ENCODE measurements around the gene ERCC6L2. TPM values are rescaled to one million over a fixed set of nuclear protein-coding genes. Genes with fewer than 3 reads are reported as not detected.

Gene ERCC6L2
- polyA plus RNA-seq, 1 donor from 2014 or later: 72.6 TPM

DNA sequence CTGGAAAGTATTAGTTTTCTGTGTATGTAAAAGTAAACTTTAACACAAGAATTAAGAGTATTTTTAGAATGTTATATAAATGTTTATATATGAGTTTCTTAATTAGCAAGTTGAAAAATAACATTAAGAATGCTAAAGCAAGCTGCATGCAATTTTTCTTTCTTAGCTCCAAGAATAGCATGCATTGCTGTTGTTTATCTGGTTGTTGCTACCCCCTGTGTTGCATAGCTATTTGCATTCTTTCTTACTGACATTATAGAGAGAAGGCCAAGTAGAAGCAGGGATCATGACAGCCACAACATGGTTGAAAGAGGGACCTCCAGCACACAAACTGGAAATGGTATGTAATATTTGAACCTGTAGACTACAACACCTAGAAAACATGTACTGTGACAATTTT is 94.8 kb downstream of the ERCC6L2 start:
- Histone ChIP-seq H3K36me3 (ENCODE audit: insufficient read depth, low read length) (peaks cover 9% of the 10 kb centered on the region), H3K4me3 (ENCODE audit: low read length) (no peak overlapping the region), H3K9me3 (ENCODE audit: low read length) (no peaks in the 10 kb centered on the region), H3K9ac (ENCODE audit: low read length) (no peak overlapping the region), H2AFZ (ENCODE audit: low read depth, low read length) (no peak overlapping the region), H3K79me2 (replicated peaks; ENCODE audit: insufficient read depth, low read length) (peaks cover 3% of the 10 kb centered on the region), H3F3A (ENCODE audit: insufficient read depth, low read length, poor library complexity, severe bottlenecking) (no peaks in the 10 kb centered on the region), H3K4me2 (ENCODE audit: low read length) (no peak overlapping the region), H3K27me3 (ENCODE audit: insufficient read depth, low read depth, low read length) (no peaks in the 10 kb centered on the region), H4K20me1 (ENCODE audit: insufficient read depth) (no peaks in the 10 kb centered on the region), H3K9me2 (ENCODE audit: insufficient read depth, low read length) (no peaks in the 10 kb centered on the region), H3K27ac (ENCODE audit: low read length) (no peak overlapping the region)
- TF ChIP-seq, protein P1, sequence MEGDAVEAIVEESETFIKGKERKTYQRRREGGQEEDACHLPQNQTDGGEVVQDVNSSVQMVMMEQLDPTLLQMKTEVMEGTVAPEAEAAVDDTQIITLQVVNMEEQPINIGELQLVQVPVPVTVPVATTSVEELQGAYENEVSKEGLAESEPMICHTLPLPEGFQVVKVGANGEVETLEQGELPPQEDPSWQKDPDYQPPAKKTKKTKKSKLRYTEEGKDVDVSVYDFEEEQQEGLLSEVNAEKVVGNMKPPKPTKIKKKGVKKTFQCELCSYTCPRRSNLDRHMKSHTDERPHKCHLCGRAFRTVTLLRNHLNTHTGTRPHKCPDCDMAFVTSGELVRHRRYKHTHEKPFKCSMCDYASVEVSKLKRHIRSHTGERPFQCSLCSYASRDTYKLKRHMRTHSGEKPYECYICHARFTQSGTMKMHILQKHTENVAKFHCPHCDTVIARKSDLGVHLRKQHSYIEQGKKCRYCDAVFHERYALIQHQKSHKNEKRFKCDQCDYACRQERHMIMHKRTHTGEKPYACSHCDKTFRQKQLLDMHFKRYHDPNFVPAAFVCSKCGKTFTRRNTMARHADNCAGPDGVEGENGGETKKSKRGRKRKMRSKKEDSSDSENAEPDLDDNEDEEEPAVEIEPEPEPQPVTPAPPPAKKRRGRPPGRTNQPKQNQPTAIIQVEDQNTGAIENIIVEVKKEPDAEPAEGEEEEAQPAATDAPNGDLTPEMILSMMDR (IDR thresholded peaks at IDR 0.05; ENCODE audit: poor library complexity, severe bottlenecking): no peak
- TF ChIP-seq TAF1 (IDR thresholded peaks at IDR 0.05; ENCODE audit: low read depth): no peak
- no peak for TF ChIP-seq RAD21 (conservative IDR thresholded peaks at IDR 0.05)
- no peak for TF ChIP-seq EZH2 (IDR thresholded peaks at IDR 0.05; ENCODE audit: borderline replicate concordance, insufficient read depth, low read length, poor library complexity, severe bottlenecking)
- no peak for TF ChIP-seq EP300 (conservative IDR thresholded peaks at IDR 0.05; ENCODE audit: poor library complexity, severe bottlenecking)
- no peak for TF ChIP-seq SMC3 (conservative IDR thresholded peaks at IDR 0.05; ENCODE audit: poor library complexity)
- TF ChIP-seq, protein P2, sequence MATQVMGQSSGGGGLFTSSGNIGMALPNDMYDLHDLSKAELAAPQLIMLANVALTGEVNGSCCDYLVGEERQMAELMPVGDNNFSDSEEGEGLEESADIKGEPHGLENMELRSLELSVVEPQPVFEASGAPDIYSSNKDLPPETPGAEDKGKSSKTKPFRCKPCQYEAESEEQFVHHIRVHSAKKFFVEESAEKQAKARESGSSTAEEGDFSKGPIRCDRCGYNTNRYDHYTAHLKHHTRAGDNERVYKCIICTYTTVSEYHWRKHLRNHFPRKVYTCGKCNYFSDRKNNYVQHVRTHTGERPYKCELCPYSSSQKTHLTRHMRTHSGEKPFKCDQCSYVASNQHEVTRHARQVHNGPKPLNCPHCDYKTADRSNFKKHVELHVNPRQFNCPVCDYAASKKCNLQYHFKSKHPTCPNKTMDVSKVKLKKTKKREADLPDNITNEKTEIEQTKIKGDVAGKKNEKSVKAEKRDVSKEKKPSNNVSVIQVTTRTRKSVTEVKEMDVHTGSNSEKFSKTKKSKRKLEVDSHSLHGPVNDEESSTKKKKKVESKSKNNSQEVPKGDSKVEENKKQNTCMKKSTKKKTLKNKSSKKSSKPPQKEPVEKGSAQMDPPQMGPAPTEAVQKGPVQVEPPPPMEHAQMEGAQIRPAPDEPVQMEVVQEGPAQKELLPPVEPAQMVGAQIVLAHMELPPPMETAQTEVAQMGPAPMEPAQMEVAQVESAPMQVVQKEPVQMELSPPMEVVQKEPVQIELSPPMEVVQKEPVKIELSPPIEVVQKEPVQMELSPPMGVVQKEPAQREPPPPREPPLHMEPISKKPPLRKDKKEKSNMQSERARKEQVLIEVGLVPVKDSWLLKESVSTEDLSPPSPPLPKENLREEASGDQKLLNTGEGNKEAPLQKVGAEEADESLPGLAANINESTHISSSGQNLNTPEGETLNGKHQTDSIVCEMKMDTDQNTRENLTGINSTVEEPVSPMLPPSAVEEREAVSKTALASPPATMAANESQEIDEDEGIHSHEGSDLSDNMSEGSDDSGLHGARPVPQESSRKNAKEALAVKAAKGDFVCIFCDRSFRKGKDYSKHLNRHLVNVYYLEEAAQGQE (IDR thresholded peaks at IDR 0.05; ENCODE audit: borderline replicate concordance): no peak
- TF ChIP-seq MXI1 (conservative IDR thresholded peaks at IDR 0.05; ENCODE audit: poor library complexity, severe bottlenecking): no peak
- no peak for TF ChIP-seq POLR2AphosphoS5 (IDR thresholded peaks at IDR 0.05)

DNA sequence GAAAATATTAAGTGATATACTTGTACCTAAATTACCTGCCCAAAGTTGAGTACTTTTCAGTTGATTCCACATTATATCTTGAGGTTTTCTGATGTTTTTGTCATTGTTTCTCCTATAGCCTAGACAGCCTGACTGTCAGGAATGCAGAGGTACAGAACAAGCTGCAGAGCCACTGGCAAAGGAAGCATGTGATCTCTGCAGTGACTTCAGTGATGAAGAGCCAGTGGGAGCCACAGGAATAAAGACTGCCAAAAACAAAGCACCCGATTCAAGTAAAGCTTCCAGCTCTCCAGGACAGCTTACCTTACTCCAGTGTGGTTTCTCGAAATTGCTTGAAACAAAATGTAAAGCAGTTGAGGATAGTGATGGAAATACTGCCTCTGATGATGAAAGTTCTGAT is 96.3 kb downstream of the ERCC6L2 start:
- H3F3A ChIP-seq (ENCODE audit: insufficient read depth, low read length, poor library complexity, severe bottlenecking): no peaks in the 10 kb centered on the region
- no peak overlapping the region for H3K4me3 ChIP-seq (ENCODE audit: low read length)
- H4K20me1 ChIP-seq (ENCODE audit: insufficient read depth): no peaks in the 10 kb centered on the region
- no peak overlapping the region for H3K9ac ChIP-seq (ENCODE audit: low read length)
- H3K4me2 ChIP-seq (ENCODE audit: low read length): no peak overlapping the region
- peaks cover 9% of the 10 kb centered on the region for H3K36me3 ChIP-seq (ENCODE audit: insufficient read depth, low read length)
- no peak overlapping the region for H3K27ac ChIP-seq (ENCODE audit: low read length)
- H3K27me3 ChIP-seq (ENCODE audit: insufficient read depth, low read depth, low read length): no peaks in the 10 kb centered on the region
- no peaks in the 10 kb centered on the region for H3K9me3 ChIP-seq (ENCODE audit: low read length)
- H2AFZ ChIP-seq (ENCODE audit: low read depth, low read length): no peak overlapping the region
- no peaks in the 10 kb centered on the region for H3K9me2 ChIP-seq (ENCODE audit: insufficient read depth, low read length)
- TF ChIP-seq, protein P2 (IDR thresholded peaks at IDR 0.05; ENCODE audit: borderline replicate concordance): no peak
- TF ChIP-seq RAD21 (conservative IDR thresholded peaks at IDR 0.05): no peak
- no peak for TF ChIP-seq POLR2AphosphoS5 (IDR thresholded peaks at IDR 0.05)
- no peak for TF ChIP-seq EP300 (conservative IDR thresholded peaks at IDR 0.05; ENCODE audit: poor library complexity, severe bottlenecking)
- no peak for TF ChIP-seq EZH2 (IDR thresholded peaks at IDR 0.05; ENCODE audit: borderline replicate concordance, insufficient read depth, low read length, poor library complexity, severe bottlenecking)
- TF ChIP-seq MXI1 (conservative IDR thresholded peaks at IDR 0.05; ENCODE audit: poor library complexity, severe bottlenecking): no peak
- no peak for TF ChIP-seq TAF1 (IDR thresholded peaks at IDR 0.05; ENCODE audit: low read depth)
- TF ChIP-seq, protein P1 (IDR thresholded peaks at IDR 0.05; ENCODE audit: poor library complexity, severe bottlenecking): no peak
- TF ChIP-seq SMC3 (conservative IDR thresholded peaks at IDR 0.05; ENCODE audit: poor library complexity): no peak
- peaks cover 3% of the 10 kb centered on the region for H3K79me2 ChIP-seq (replicated peaks; ENCODE audit: insufficient read depth, low read length)

All from neural cell (in vitro differentiated cells).